ENCODE measurements around the gene CPE.
A peak's percentile ranks its signal among the peaks of the same experiment; 100 is the strongest.
"Not testable (repeated sequence)": the region's sequence is repeated elsewhere in the genome, so short reads cannot be mapped to it uniquely, and the experiment has no call there.

The CPE gene

DNA sequence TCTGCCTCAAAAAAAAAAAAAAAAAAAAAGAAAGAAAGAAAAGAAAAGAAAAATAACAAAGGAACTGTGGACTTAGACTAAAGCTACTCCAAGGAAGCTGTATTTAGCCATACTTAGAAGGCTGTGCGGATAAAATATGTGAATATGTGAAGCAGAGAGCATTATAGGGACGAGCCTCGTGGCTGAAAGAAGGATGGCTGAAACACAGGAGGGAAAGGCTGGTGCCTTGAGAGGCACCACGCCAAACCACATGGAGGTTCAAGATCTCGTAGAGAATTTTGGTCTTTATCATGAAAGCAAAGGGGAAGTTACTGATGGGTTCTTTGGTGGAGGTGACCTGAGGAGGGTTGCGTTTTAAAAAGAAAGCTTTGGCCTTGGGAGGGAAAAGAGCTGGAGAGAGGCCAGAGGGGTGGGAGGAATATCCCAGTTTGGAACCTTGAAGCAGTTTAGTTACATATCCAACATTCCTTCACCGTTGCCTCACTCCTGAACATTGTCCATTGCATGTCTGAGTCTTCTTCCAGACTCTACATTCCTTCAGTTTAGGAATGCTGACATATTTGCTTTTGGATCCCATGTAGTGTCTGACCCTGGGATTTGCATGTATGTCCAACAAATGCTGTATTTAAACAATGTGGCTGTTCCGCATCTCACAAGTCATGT is 82.5 kb downstream of the CPE start:
- no peak for DNase-seq (ENCODE audit: low read depth in 1 of 2, low spot score in 1 of 2)

- no peak for DNase-seq (ENCODE audit: low read depth in 1 of 2, low spot score in 1 of 2)
These were observed 83.2 kb downstream of the CPE start for GRCh38 chr4:165462009-165462408.

DNA sequence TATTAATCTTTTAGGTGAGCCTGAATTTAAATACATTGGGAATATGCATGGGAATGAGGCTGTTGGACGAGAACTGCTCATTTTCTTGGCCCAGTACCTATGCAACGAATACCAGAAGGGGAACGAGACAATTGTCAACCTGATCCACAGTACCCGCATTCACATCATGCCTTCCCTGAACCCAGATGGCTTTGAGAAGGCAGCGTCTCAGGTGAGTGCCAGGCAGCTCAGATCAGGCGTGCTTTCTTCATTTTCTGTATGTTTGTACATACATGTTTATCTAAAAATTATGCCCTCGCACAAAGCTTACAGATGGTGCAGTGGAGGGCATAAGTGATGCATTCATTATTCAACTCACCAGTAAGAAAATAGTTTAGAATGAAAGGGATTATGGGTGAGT is 85.6 kb downstream of the CPE start:
- no peak for DNase-seq (ENCODE audit: low read depth in 1 of 2, low spot score in 1 of 2)

DNA sequence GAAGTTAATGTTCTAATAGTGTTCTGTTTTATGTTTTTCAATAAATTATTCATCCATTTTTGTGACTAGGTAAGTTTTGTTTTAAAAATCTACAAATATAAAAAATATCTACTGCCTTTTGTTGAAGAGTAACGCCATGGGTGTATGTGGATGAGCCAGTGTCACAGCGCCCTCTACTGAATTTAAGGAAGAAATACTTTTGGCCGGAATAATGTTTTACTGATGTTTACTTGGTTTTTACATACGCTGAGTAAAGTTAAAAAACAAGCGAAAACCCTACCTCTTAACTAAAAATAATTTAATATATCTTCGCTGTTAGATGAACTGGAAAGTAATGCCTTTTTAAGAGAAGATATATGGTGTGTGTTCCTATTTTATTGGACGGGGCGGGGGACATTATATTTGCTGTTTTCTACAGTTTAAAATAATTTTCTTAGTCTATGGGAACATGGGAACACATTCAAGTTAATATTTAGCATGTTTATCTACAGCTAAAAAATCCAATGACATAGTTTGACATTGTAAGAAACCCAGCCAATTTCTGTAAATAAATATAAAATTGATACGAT is 86.1 kb downstream of the CPE start:
- peak in 1 of 2 donors; percentile 17 for DNase-seq (ENCODE audit: low read depth in 1 of 2, low spot score in 1 of 2)

DNA sequence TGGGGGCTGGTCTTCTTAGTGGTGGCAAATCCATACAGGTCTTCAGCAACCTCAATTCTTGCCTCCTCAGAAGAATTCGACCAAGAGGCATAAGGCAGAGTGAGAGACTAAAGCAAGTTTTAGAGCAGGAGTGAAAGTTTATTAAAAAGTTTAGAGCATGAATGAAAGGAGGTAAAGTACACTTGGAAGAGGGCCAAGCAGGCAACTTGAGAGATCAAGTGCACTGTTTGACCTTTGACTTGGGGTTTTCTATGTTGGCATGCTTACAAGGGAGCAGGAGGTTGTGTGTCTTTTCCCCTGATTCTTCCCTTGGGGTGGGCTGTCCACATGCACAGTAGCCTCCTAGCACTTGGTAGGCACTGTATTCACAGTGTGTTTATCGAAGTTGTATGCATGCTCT is 91.2 kb downstream of the CPE start:
- DNase-seq (ENCODE audit: low read depth in 1 of 2, low spot score in 1 of 2), result no peak

DNA sequence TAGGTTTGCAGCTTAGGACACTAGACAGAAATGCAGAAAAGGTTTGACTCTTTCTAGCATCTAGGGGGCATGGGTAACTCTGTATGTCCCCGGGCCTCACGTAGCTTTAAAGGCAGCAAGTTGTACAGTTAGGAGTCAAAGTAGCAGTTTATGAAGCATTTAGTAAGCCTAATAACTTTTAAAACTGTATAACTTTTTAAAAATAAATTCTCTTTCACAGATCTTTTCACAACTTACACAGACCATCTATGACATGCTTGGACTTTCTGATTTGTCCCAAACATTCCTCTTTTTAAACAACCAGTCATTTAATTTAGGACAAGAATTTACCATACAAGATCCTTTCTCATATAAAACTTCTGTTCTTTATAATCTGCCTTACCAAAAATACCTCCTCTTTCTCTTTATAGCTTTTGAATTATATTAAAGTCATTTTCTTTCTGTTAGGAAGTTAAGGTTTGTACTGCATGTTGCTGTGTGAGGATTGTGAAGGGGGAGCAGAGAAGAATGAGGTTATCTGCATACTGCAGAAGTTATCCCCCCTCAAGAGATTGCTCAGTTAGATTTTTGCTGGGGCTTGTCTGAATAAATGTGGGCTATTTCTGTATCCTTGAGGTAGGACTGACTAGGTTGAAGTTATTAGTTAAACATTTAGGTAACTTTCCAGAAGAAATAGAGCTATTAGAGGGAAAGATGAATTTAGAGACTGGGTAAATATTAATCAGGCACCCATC is 94.3 kb downstream of the CPE start:
- DNase-seq (ENCODE audit: low read depth in 1 of 2, low spot score in 1 of 2), result no peak

- DNase-seq (ENCODE audit: low read depth in 1 of 2, low spot score in 1 of 2), result no peak
These were observed 96.2 kb downstream of the CPE start for GRCh38 chr4:165474784-165475705.

DNA sequence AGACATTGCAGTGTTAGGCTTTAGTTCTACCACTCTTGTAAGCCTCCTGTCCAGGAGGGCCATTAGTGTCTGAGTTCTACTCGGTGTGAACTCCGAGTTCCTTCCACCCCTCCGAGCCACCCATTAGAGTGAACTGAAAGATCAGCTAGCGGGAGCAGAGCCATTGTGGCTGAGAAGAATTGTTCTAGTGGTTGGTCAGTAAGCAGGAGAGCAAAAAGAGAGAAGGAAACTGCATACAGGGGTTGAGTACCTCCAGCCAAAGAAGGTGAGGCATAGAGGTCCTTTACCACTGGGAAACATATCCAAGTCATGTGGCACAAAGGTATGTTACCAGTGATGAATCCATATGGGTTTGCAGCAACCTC is 96.9 kb downstream of the CPE start:
- no peak for DNase-seq (ENCODE audit: low read depth in 1 of 2, low spot score in 1 of 2)

DNA sequence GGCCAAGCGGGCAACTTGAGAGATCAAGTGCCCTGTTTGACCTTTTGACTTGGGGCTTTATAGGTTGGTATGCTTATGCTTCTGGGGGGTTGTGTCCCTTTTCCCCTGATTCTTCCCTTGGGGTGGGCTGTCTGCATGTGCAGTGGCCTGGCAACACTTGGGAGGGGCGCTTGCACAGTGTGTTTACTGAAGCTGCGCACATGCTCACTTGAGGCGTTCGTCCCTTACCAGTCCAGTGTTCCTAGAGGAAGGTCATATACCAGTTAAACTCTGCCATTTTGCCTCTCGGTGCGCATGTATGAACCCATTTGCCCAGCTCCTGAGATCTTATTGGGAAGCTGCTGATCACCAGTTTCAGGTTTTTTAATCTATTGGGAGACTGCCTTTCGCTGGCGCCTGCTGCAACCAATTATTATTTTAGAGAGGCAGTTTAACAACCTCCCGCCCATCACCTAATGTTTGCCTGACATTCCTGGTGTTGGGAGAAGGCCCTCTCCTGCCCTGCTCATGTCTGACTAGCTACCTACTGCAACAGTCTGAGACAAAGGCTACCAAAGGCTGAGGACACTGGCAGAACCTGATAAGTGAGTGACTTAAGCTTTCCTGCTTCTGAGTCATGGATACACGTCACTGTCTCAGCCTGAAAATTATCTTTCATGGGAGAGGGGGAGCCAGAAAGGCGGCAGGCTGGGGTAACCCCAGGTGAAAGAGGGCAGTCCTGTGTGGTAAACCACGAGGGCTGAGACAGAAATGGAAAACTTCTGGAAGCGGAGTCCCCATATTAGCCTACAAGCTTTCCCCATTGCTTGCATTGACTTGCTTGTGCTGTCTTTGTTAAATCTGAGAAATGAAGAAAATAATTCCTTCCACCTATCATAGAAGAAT is 97.6 kb downstream of the CPE start:
- no peak for DNase-seq (ENCODE audit: low read depth in 1 of 2, low spot score in 1 of 2)

DNA sequence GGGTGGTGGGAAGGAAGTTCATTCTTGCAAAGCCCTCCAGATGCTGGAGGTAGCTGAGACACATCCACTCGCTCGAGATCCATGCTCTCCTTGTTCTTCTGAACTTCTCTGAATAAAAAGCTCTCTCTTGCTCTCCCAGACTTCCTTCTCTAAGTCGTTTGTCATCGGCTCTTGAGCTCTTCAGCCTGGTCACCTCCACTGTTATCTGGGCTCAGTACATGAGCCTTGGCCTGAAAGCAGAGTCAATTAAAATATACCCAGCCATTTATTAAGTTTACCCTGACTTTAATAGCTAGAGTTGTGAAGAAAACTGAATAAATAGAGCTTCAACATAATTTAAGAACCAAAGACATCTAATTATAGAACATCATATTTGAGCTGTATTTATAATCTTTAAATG is 99.0 kb downstream of the CPE start:
- DNase-seq (ENCODE audit: low read depth in 1 of 2, low spot score in 1 of 2), result no peak

GRCh38 chr4:165478260-165478659 is 99.5 kb downstream of the CPE start:
- DNase-seq (ENCODE audit: low read depth in 1 of 2, low spot score in 1 of 2), result no peak

- no peak for DNase-seq (ENCODE audit: low read depth in 1 of 2, low spot score in 1 of 2)
These were observed 102.4 kb downstream of the CPE start for GRCh38 chr4:165481053-165481835.

DNA sequence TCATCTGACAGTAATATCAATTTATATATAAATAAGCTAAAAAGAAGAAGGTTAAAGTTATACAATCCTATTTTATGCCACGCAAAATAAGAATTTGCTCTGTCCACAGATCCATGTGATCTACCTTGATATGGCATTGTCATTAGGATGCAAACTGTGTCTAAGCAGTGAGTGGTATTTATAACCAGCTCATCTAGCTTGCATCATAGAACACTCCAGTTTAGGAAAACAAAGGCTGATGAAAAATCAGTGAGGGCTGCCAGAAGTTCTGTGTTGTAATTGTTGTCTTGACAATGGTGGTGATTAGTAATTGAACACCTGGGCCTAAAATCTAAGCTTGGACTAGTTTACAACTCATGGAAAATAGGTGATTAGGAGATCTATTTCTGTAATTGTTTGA is 111.0 kb downstream of the CPE start:
- no peak for DNase-seq (ENCODE audit: low read depth in 1 of 2, low spot score in 1 of 2)

DNA sequence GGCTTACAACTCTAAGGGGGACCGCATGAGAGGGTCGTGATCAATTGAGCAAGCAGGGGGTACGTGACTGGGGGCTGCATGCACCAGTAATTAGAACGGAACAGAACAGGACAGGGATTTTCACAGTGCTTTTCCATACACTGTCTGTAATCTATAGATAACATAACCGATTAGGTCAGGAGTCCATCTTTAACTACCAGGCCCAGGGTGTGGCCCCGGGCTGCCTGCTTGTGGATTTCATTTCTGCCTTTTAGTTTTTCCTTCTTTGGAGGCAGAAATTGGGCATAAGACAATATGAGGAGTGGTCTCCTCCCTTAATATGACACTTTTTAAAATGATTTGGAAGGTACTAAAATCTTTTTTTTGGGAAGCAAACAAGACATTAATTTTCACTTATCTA is 113.8 kb downstream of the CPE start:
- not testable (repeated sequence) for DNase-seq (ENCODE audit: low read depth in 1 of 2, low spot score in 1 of 2)

GRCh38 chr4:165493359-165493758 is 114.6 kb downstream of the CPE start:
- DNase-seq (ENCODE audit: low read depth in 1 of 2, low spot score in 1 of 2), result peak; percentile 37 to 47

DNA sequence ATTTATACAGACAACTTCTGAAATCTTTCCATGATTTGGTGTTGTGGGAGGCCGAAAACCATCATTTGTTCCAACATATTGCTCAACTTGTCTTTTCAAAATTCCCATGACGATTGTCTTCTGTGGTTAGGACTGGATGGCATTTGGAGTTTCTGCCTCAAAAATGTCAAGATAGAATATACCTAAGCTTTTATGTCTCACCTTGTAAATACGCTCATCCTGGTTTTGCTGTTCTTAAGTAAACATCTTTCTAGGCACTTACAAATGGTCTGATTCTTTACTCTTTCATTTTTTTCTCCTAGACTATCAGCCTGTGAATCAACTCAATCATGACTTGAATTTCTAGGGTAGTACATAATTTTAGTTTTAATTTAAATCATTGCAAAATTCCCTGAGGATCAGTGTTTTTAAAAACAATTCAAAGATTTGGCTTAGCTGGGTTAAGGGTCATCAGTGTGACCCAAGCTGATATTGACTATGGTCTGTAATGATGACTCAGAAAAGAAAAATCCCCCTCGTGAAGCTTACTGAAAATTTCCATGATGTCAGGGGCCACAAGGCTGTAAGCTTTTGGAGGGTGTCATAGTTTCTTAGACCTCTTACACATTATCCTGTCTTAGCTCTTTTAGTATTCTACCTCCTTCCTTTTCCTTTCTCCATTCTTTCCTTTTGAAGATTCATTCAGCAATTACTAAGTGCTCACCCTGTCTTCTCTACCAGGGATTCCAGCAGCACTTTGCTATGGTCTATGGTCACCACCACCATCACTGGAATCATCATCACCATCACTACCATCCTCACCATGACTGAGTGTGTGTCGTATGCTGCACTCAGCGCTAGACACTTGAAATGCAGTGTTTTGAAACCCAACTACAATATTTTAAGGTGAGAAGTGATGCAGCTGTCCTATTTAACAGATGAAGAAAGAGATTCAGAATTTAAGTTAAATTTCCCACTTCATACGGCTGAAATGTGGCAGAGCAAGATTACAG is 124.4 kb downstream of the CPE start:
- no peak for DNase-seq (ENCODE audit: low read depth in 1 of 2, low spot score in 1 of 2)

GRCh38 chr4:165504184-165504583 is 125.4 kb downstream of the CPE start:
- no peak for DNase-seq (ENCODE audit: low read depth in 1 of 2, low spot score in 1 of 2)

DNA sequence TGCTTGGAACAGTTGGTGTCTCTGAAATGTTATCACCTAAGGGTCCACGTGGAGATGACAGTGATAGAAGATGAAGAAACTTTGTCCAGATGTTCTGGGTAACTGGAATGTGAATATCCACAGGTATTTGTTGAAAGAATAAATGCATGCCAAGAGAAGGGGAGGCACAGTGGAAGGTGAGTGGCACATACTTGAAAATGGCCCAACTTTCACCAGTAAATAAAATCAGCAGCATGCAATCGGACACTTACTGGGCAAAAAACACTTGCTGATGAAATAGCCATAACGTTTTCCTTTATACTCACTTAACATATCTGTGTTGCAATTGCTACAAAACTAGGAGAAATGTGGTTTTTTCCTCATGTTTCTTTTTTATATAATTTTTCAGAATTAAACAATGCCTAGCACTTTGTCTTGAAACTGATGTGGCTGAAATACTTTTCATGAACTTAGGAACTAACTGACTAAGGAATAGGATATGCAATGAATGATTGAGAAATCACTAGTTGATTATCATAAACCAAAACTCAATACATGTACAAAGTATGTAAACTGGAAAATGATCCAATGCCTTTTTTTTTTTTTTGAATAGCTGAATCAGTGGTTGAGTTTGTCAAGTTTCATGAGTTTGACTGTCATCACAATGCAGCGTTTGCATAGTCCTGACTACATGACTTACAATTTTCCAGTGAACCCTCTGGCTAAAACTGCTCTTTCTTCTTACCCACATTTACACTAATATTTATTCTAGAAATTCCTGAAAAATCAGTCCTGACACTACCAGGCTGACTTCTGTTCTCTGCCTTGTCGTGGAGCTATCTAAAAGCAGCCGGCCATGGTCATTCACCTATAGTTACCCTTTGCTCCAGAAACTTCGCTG is 127.4 kb downstream of the CPE start:
- no peak for DNase-seq (ENCODE audit: low read depth in 1 of 2, low spot score in 1 of 2)
